ENCODE measurements around the gene ATG9A. TPM values are rescaled to one million over a fixed set of nuclear protein-coding genes. Genes with fewer than 3 reads are reported as not detected.

ATG9A gene
- total and polyA plus RNA-seq, 9 of the 15 experiments (the other 6 are each of a cell fraction or from before 2014, with no cell fraction given), result 0.25 to 65.6 (median 23.4) TPM

- ATAC-seq, result no peak
- TF ChIP-seq XRCC5 (IDR thresholded peaks at IDR 0.05; ENCODE audit: low read depth, low read length) (no peak), HCFC1 (IDR thresholded peaks at IDR 0.05; ENCODE audit: low read depth, low read length) (no peak), POLR2G (IDR thresholded peaks at IDR 0.05; ENCODE audit: low read depth, low read length) (peak; percentile 54; the same call in 1 of the 2 replicates), RBFOX2 (IDR thresholded peaks at IDR 0.05; ENCODE audit: low read depth, low read length) (peak; percentile 49)
- intact Hi-C loops (cut with micrococcal nuclease) (no loop called here), in situ Hi-C loops (cut with MboI) (no loop called here)
- no peak overlapping the region for H3K4me3 ChIP-seq
- BruUV-seq (replicated peaks), result no TSS peak
- H3K27ac ChIP-seq (ENCODE audit: extremely low read depth, low read depth, low read length), result no peak overlapping the region
- no peak for DNase-seq (ENCODE audit: extremely low read depth in 1 of 4, low spot score in 3 of 4)
- ChIA-PET CTCF (ENCODE audit: low intra/inter-chr PET ratio) (no interaction called here), POLR2A (interaction anchor here (0.7 to 1.4 kb wide), 3 partner anchors 8 to 33 kb away, joined by 3 read pairs; partner anchors contain the start of genes ANKZF1 and ATG9A)
- no peak overlapping the region for H3K4me2 ChIP-seq (ENCODE audit: insufficient read depth, low read length)
- H2AFZ ChIP-seq (ENCODE audit: low read depth, low read length), result no peak overlapping the region
- no peaks in the 10 kb centered on the region for H3K9me1 ChIP-seq (ENCODE audit: control insufficient read depth, insufficient read depth, low read length)
- FAIRE-seq, result no peak
- H3K9me3 ChIP-seq (replicated peaks; ENCODE audit: control insufficient read depth, insufficient read depth, low read depth, low read length), result no peaks in the 10 kb centered on the region
- 90% methylated on average over 10 of the region's 16 CpGs for WGBS (ENCODE audit: insufficient coverage, low coverage, missing lambda C conversion rate)
- peaks cover 73% of the 10 kb centered on the region for H3K36me3 ChIP-seq (ENCODE audit: control insufficient read depth, insufficient read depth, low read length)
- H3K79me2 ChIP-seq (ENCODE audit: control insufficient read depth, insufficient read depth, low read length), result peaks cover 22% of the 10 kb centered on the region
- H3K9ac ChIP-seq (ENCODE audit: insufficient read depth in 1 of 2, low read depth in 2 of 2, low read length in 2 of 2), result no peak overlapping the region; a peak in 1 of 4 replicates
- H3K27me3 ChIP-seq (ENCODE audit: control insufficient read depth in 2 of 2, insufficient read depth in 2 of 2, low read length in 2 of 2), result no peaks in the 10 kb centered on the region
- peaks cover 6 to 39% of the 10 kb centered on the region in 2 experiments; a peak in 4 of 5 replicates for H3K4me1 ChIP-seq (replicated peaks in 1 of 2; ENCODE audit: control insufficient read depth in 2 of 2, insufficient read depth in 2 of 2, low read length in 2 of 2)
- 0 out of 2 replicates have a peak, but pooled peaks cover 2% of the 10 kb centered on the region for H4K20me1 ChIP-seq (replicated peaks; ENCODE audit: control insufficient read depth, insufficient read depth, low read length)
Observed at GRCh38 chr2:219221957-219222518, 7.4 kb downstream of the ATG9A start.
